GM21360 (cell line): Measurements from ENCODE around the gene AIFM2.
"Not testable (repeated sequence)": the region's sequence is repeated elsewhere in the genome, so short reads cannot be mapped to it uniquely, and the experiment has no call there.

Experiments used
- ATAC-seq: cut with Tn5 transposase; IDR thresholded peaks from one replicate; pipeline ENCODE4 v1.9.1; 2021; ENCODE audit warnings: mild to moderate bottlenecking, moderate library complexity; ENCODE audit not compliant: unreplicated experiment

AIFM2 gene

GRCh38 chr10:70132098-70133029 lies at the start of gene AIFM2:
Gene AIFM2, minus strand, starts transcription at chr10:70132825. Its CDS starts 8,741 bp downstream, at chr10:70124084.
- peak; percentile 62 for ATAC-seq

DNA sequence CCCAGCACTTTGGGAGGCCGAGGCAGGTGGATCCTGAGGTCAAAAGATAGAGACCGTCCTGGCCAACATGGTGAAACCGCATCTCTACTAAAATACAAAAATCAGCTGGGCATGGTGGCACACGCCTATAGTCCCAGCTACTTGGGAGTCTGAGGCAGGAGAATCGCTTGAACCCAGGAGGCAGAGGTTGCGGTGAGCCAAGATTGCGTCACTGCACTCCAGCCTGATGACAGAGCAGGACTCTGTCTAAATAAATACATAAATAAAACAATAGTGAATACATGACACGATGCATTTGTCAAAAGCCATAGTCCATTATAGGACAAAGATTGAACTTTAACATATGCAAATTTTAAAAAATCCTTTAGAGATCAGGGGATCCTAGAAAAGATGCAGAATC lies 46.6 kb upstream of the AIFM2 start:
- not testable (repeated sequence) for ATAC-seq

- no peak for ATAC-seq
Observed at GRCh38 chr10:70178139-70178725, 45.6 kb upstream of the AIFM2 start.

GRCh38 chr10:70176441-70176840 lies 43.8 kb upstream of the AIFM2 start:
- no peak for ATAC-seq

- no peak for ATAC-seq
Observed at GRCh38 chr10:70175516-70175915, 42.9 kb upstream of the AIFM2 start.

GRCh38 chr10:70174058-70174741 lies 41.6 kb upstream of the AIFM2 start:
- no peak for ATAC-seq

GRCh38 chr10:70169649-70170364 lies 37.2 kb upstream of the AIFM2 start:
- ATAC-seq: peak; percentile 2

DNA sequence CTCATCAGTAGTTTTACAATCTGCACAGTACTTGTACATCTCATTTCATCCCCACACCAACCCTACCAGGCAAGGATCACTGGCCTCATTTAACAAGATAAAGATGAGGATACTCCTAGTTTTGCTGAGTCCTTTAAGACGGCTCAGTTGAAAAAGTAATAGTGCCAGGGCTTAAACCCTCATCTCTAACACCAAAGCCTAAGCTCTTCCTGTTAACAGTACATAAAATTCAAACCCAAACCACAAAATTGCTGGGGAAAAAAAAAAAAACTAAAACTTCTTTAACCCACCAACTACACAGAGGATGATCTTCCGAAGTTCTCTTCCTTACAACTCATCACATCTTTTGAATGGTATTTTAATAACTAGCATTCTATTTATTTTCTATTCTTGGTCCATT lies 36.4 kb upstream of the AIFM2 start:
- ATAC-seq: no peak

- ATAC-seq: no peak
Observed at GRCh38 chr10:70167246-70167645, 34.6 kb upstream of the AIFM2 start.

GRCh38 chr10:70166394-70166793 lies 33.8 kb upstream of the AIFM2 start:
- ATAC-seq: no peak

- ATAC-seq: no peak
Observed at GRCh38 chr10:70164163-70164562, 31.5 kb upstream of the AIFM2 start.

DNA sequence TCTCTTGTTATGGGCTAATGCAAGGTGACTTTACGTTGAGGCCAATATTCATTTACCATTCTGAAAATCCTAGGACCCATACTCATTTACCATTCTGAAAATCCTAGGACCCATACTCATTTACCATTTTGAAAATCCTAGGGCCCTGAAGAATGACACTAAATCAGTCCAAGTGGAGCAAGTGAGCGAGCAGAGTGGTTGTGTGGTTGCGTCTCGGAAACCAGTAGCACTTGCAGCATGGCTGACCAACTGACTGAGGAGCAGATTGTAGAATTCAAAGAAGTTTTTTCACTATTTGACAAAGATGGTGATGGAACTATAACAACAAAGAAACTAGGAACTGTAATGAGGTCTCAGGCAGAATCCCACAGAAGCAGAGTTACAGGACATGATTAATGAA lies 30.8 kb upstream of the AIFM2 start:
- ATAC-seq: no peak

DNA sequence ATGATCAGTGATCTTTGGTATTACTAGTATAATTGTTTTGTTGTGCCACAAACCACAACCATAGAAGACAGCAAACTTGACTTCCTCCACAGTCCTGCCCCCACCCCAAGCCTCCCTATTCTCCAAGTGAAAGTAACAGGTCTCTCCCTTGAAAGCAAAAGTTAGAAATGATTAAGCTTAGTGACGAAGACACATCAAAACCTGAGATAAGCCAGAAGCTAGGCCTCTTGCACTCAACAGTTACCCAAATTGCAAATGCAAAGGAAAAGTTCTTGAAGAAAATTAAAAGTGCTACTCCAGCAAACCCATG lies 30.2 kb upstream of the AIFM2 start:
- peak; percentile 76 for ATAC-seq

GRCh38 chr10:70162151-70162891 lies 29.7 kb upstream of the AIFM2 start:
- peak; percentile 12 for ATAC-seq

GRCh38 chr10:70160798-70161197 lies 28.2 kb upstream of the AIFM2 start:
- ATAC-seq: no peak

GRCh38 chr10:70159366-70159765 lies 26.7 kb upstream of the AIFM2 start:
- not testable (repeated sequence) for ATAC-seq

DNA sequence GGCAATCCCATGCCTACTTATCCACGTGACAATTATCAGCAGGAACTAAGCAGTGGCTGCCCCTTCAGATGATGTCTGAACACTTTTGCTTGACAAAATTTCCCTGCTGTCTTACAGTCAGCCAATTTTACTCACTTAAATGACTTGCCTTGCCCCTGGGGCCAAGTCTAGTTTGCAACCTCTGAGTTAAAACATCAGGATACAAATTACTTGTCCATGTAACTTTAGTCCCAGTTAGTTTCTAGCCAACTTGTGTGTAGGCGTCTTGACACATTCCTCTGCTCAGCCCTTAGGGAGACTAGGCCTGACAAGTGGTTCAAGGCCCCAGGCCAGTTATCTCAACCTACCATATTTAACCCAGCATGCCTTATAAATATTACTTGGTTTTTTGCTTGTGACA lies 25.5 kb upstream of the AIFM2 start:
- no peak for ATAC-seq

- ATAC-seq: no peak
Observed at GRCh38 chr10:70155255-70155838, 22.7 kb upstream of the AIFM2 start.

DNA sequence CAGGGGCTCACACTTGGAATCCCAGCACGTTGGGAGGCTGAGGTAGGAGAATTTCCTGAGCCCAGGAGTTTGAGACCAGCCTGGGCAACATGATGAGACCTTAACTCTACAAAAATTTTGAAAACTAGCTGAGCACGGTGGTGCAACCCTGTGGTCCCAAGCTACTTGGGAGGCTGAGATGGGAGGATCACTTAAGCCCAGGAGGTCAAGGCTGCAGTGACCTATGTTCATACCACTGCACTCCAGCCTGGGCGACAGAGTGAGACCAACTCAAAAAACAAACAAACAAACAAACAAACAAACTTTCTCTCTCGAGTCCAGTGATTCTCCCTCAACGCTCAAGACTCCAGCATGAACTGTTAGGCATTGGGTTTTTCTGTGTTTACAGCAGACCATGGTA lies 15.9 kb upstream of the AIFM2 start:
- no peak for ATAC-seq

- ATAC-seq: no peak
Observed at GRCh38 chr10:70147259-70147625, 14.6 kb upstream of the AIFM2 start.
